ENCODE measurements around the gene NEAT1. TPM values are rescaled to one million over a fixed set of nuclear protein-coding genes. Genes with fewer than 3 reads are reported as not detected.

NEAT1 gene
- total and polyA plus RNA-seq, 9 of the 15 experiments (the other 6 are each of a cell fraction or from before 2014, with no cell fraction given): 20.1 to 389 (median 62.8) TPM

DNA sequence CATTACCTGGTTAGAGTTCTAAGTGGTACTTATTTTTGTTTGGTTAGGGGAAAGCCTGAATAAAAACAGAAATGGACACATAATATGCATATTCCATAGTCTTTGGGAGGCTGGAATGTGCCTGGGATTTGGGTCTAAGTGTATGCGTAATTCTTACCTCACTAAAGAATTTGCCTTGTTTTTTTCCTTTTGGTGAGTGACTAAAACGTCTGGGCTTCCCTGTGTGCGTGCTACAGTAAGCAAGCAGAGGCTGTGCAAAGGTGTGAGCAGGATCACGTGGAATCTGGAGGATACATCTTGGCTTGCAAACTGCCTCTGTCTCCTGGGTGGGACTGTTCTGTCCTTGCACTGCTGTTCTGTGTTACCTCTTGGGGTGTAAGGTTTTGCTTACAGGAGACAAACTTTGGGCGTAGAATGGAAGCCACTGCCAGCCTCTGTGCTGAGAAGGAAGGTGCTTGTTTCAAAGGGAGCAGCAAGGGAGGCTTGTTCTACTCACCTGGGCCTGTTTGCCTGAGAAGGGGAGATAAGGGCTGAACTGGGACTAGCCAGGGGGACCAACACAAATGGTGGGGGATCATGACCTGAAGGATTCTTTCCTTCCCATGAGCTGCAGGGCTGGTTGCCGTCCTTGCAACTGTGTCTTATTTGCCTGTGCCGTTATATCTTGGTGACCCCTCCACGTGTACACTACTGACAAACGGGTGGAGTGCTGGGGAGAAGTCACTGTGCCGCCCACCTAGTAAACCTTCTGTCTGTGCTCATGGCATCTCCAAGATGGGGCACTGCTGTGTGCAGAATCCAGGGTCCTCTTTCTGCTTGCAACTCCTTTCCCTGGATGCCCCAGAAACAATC lies 4.5 kb downstream of the NEAT1 start (continued):
- TF ChIP-seq, protein P1, sequence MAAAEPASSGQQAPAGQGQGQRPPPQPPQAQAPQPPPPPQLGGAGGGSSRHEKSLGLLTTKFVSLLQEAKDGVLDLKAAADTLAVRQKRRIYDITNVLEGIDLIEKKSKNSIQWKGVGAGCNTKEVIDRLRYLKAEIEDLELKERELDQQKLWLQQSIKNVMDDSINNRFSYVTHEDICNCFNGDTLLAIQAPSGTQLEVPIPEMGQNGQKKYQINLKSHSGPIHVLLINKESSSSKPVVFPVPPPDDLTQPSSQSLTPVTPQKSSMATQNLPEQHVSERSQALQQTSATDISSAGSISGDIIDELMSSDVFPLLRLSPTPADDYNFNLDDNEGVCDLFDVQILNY (CRISPR knock-in tag; IDR thresholded peaks at IDR 0.05): peak; percentile 78
- TF ChIP-seq XRCC5 (IDR thresholded peaks at IDR 0.05; ENCODE audit: low read depth, low read length) (peak; percentile 55), SRF (CRISPR knock-in tag; IDR thresholded peaks at IDR 0.05) (peak; percentile 49 to 54; a peak in 1 of 4 replicates), ZNF444 (CRISPR knock-in tag; IDR thresholded peaks at IDR 0.05) (peak; percentile 11; the same call in 1 of the 2 replicates), TBL1XR1 (IDR thresholded peaks at IDR 0.05; ENCODE audit: low read length in 2 of 2) (peak in 1 of 2 experiments; percentile 69; a peak in 3 of 4 replicates), HMGN3 (IDR thresholded peaks at IDR 0.05; ENCODE audit: borderline replicate concordance, extremely low read depth, insufficient read length, low read depth, low read length) (peak; percentile 96), RBM25 (IDR thresholded peaks at IDR 0.05; ENCODE audit: low read depth, low read length, severe bottlenecking) (no peak), ZC3H4 (CRISPR knock-in tag; IDR thresholded peaks at IDR 0.05; ENCODE audit: borderline replicate concordance) (no peak), PML (IDR thresholded peaks at IDR 0.05; ENCODE audit: low read length) (peak; percentile 93), ETV6 (IDR thresholded peaks at IDR 0.05; ENCODE audit: borderline replicate concordance in 1 of 2, low read depth in 2 of 2, low read length in 1 of 2) (no peak), ETV6 (CRISPR knock-in tag; IDR thresholded peaks at IDR 0.05; ENCODE audit: borderline replicate concordance) (no peak; the same call in none of the 2 replicates), ZNF212 (CRISPR knock-in tag; IDR thresholded peaks at IDR 0.05) (peak; percentile 74; the same call in 1 of the 2 replicates), TEAD1 (CRISPR knock-in tag; IDR thresholded peaks at IDR 0.05) (peak; percentile 49 to 91; a peak in 3 of 4 replicates), ZNF274 (IDR thresholded peaks at IDR 0.05; ENCODE audit: borderline replicate concordance, low read depth, low read length) (0 out of 2 replicates have a peak, but pooled peaks have one; percentile 42), ARHGAP35 (IDR thresholded peaks at IDR 0.05; ENCODE audit: partially characterized antibody) (peak; percentile 77)
- TF ChIP-seq, protein P2, sequence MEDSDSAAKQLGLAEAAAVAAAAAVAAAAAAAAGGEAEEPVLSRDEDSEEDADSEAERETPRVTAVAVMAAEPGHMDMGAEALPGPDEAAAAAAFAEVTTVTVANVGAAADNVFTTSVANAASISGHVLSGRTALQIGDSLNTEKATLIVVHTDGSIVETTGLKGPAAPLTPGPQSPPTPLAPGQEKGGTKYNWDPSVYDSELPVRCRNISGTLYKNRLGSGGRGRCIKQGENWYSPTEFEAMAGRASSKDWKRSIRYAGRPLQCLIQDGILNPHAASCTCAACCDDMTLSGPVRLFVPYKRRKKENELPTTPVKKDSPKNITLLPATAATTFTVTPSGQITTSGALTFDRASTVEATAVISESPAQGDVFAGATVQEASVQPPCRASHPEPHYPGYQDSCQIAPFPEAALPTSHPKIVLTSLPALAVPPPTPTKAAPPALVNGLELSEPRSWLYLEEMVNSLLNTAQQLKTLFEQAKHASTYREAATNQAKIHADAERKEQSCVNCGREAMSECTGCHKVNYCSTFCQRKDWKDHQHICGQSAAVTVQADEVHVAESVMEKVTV (CRISPR knock-in tag; IDR thresholded peaks at IDR 0.05): 0 out of 2 replicates have a peak, but pooled peaks have one; percentile 5
- TF ChIP-seq, protein P3, sequence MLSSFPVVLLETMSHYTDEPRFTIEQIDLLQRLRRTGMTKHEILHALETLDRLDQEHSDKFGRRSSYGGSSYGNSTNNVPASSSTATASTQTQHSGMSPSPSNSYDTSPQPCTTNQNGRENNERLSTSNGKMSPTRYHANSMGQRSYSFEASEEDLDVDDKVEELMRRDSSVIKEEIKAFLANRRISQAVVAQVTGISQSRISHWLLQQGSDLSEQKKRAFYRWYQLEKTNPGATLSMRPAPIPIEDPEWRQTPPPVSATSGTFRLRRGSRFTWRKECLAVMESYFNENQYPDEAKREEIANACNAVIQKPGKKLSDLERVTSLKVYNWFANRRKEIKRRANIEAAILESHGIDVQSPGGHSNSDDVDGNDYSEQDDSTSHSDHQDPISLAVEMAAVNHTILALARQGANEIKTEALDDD (IDR thresholded peaks at IDR 0.05): no peak; the same call in 1 of the 2 replicates
- TF ChIP-seq, protein P4, sequence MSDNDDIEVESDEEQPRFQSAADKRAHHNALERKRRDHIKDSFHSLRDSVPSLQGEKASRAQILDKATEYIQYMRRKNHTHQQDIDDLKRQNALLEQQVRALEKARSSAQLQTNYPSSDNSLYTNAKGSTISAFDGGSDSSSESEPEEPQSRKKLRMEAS (CRISPR knock-in tag; IDR thresholded peaks at IDR 0.05): peak; percentile 72
- TF ChIP-seq, protein P5, sequence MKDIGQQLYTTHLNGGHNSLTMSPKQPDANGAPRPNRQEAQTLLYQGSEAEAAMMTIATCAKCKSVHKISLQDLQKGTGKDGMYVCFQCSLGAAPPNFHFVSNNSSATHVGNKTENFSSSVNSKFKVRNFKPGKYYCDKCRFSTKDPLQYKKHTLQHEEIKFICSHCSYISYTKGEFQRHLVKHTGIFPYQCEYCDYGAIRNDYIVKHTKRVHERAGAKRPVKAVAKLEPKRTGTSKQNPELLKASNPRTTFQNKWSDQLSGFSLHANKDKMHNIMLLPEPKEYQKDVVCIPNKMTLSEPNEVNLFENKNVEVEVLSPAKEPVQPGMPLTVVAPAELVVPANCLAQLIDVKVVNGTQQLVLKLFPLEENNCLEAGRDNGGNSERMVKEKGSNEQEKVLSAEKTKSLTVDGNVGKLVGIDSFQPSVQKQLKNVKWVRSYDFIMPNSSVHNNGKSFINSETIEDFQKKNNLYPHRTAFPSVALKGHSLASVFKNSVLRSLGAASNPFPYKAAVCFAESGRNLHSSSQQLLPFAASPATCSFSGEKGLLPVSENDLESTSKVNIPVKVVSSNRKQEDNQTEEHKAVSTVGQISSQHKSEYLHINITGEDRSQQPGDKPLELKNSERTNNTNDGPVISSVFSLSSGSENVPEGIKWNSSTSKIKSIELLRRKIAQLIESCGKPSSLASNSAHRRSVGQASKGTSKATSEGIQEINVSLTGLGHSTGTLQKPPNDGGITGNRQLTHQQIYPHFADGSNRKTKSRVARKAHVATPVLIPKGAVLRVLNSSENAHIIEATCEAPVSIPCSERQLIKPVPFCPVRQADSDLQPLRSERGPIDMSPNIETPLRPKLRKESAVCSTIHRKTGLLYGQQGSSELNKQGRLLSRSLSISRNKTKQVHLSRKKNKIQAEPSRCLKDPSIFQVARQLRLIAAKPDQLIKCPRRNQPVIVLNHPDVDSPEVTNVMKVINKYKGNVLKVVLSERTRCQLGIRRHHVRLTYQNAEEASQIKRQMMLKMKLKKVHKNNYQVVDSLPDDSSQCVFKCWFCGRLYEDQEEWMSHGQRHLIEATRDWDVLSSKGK (CRISPR knock-in tag; IDR thresholded peaks at IDR 0.05): peak; percentile 83

All from K562 (cell line).